HFFc6 (cell line): ENCODE data around the gene CMTR1. TPM values are rescaled to one million over a fixed set of nuclear protein-coding genes. Genes with fewer than 3 reads are reported as not detected.

ENCODE experiments used
- DNase-seq: peaks from one replicate; pipeline ENCODE4 v3.0.0-alpha.2; 2018
- H3K27ac Mint-ChIP-seq: 2 replicates; pipeline ENCODE4 v1.8.0; 2020; ENCODE audit warnings: mild to moderate bottlenecking, mixed read lengths
- H3K27me3 Mint-ChIP-seq: 2 replicates; pipeline ENCODE4 v1.8.0; 2021; ENCODE audit warnings: mild to moderate bottlenecking, moderate library complexity, mixed read lengths; ENCODE audit not compliant: insufficient read depth
- H3K36me3 Mint-ChIP-seq: 2 replicates; pipeline ENCODE4 v1.8.0; 2021; ENCODE audit warnings: low read depth, mixed read lengths
- H3K4me1 Mint-ChIP-seq: 2 replicates; pipeline ENCODE4 v1.8.0; 2020; ENCODE audit warnings: low read depth, mixed read lengths
- H3K4me3 Mint-ChIP-seq: 2 replicates; pipeline ENCODE4 v1.8.0; 2020; ENCODE audit warnings: mild to moderate bottlenecking, moderate library complexity, mixed read lengths
- H3K9me3 Mint-ChIP-seq: 2 replicates; pipeline ENCODE4 v1.8.0; 2020; ENCODE audit warnings: mild to moderate bottlenecking, mixed read lengths
- CTCF ChIP-seq: fragments of 200-600 bp; sonication (generic); IDR thresholded peaks from 2 replicates; pipeline ENCODE4 v1.5.0; 2021; ENCODE audit warnings: antibody characterized with exemption, mild to moderate bottlenecking
- total RNA-seq, 6 experiments: library from RNA; stranded (reverse); fragmentation: NEBNext Ultra II Directional; extraction: Animal tissue kit (Norgen Biotek cat#: 25700); gene quantifications; 2 replicates in 1 of 6; 3 replicates in 5 of 6; pipeline ENCODE4 v1.2.3, GENCODE V29; 2021

The CMTR1 gene
- total RNA-seq, 6 experiments from 2014 or later, result 36.1 to 42.2 (median 37.6) TPM

- TF ChIP-seq CTCF, result no peak
- H3K4me1 Mint-ChIP-seq, result peaks cover 20% of the 10 kb centered on the region
- H3K27me3 Mint-ChIP-seq, result peaks cover 19% of the 10 kb centered on the region
- H3K9me3 Mint-ChIP-seq, result no peaks in the 10 kb centered on the region
- DNase-seq, result no peak
- H3K36me3 Mint-ChIP-seq, result no peaks in the 10 kb centered on the region
- no peak overlapping the region for H3K4me3 Mint-ChIP-seq
- no peak overlapping the region for H3K27ac Mint-ChIP-seq
These were observed 70.4 kb downstream of the CMTR1 start for GRCh38 chr6:37503309-37503965.

- H3K9me3 Mint-ChIP-seq, result no peaks in the 10 kb centered on the region
- DNase-seq, result no peak
- peaks cover 19% of the 10 kb centered on the region for H3K27me3 Mint-ChIP-seq
- H3K4me1 Mint-ChIP-seq, result peaks cover 14% of the 10 kb centered on the region
- H3K36me3 Mint-ChIP-seq, result no peaks in the 10 kb centered on the region
- no peak overlapping the region for H3K4me3 Mint-ChIP-seq
- H3K27ac Mint-ChIP-seq, result no peak overlapping the region
- no peak for TF ChIP-seq CTCF
These were observed 71.0 kb downstream of the CMTR1 start for GRCh38 chr6:37504024-37504423.

GRCh38 chr6:37506479-37506878 is 73.5 kb downstream of the CMTR1 start:
- H3K36me3 Mint-ChIP-seq, result no peaks in the 10 kb centered on the region
- DNase-seq, result no peak
- H3K27ac Mint-ChIP-seq, result no peak overlapping the region
- no peaks in the 10 kb centered on the region for H3K9me3 Mint-ChIP-seq
- no peak overlapping the region for H3K4me3 Mint-ChIP-seq
- peaks cover 33% of the 10 kb centered on the region for H3K27me3 Mint-ChIP-seq
- H3K4me1 Mint-ChIP-seq, result no peaks in the 10 kb centered on the region
- no peak for TF ChIP-seq CTCF

- Mint-ChIP-seq H3K9me3 (no peaks in the 10 kb centered on the region), H3K4me3 (no peak overlapping the region), H3K27ac (no peak overlapping the region), H3K36me3 (no peaks in the 10 kb centered on the region), H3K4me1 (no peaks in the 10 kb centered on the region), H3K27me3 (peaks cover 36% of the 10 kb centered on the region)
- no peak for TF ChIP-seq CTCF
- no peak for DNase-seq
These were observed 74.1 kb downstream of the CMTR1 start for GRCh38 chr6:37507077-37507476.

- H3K27ac Mint-ChIP-seq, result no peak overlapping the region
- no peaks in the 10 kb centered on the region for H3K9me3 Mint-ChIP-seq
- no peak for DNase-seq
- peaks cover 42% of the 10 kb centered on the region for H3K27me3 Mint-ChIP-seq
- H3K36me3 Mint-ChIP-seq, result no peaks in the 10 kb centered on the region
- no peak for TF ChIP-seq CTCF
- no peaks in the 10 kb centered on the region for H3K4me1 Mint-ChIP-seq
- H3K4me3 Mint-ChIP-seq, result no peak overlapping the region
These were observed 74.8 kb downstream of the CMTR1 start for GRCh38 chr6:37507690-37508421.
